ENCODE data around the gene PTPRD.

PTPRD gene

DNA sequence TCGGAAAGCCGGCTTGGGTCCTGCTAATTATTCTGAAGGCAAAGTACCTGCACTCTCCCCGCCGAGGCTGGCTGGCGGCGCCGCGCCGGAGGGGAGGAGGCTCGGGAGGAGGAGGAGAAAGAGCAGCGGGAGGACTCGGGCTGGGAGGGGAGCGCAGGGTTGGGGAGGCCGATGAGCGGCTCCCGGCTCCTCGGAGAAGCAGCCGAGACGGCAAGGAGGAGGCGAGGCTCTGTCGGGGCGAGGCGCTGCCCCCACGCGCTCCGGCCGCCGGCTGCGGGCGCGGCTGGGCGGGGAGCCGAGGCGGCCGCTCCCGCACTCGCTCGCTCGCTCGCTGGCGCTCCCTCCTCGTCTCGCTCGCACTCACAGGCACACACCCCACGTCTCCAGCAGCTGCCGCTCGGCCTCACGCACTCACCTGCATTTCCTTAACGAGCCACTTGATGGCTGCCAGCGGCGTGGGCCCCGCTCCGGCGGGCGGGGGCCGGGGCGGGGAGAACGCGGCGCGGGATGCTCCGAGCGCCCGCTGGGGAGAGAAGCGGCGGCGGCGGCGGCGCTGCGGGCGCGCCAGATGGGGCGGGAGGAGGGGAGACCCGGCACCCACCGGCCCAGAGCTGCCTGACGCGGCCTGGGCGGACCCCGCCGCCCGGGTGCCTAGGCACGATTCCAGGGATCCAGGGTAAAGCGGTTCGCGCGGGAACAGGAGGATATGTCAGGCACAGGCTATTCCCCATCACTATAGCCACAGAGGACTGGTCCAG is at the start of gene PTPRD:
Gene PTPRD, minus strand, starts transcription at position 362 of the 758 bp plus-strand sequence.
- DNase-seq: peak; percentile 30

DNA sequence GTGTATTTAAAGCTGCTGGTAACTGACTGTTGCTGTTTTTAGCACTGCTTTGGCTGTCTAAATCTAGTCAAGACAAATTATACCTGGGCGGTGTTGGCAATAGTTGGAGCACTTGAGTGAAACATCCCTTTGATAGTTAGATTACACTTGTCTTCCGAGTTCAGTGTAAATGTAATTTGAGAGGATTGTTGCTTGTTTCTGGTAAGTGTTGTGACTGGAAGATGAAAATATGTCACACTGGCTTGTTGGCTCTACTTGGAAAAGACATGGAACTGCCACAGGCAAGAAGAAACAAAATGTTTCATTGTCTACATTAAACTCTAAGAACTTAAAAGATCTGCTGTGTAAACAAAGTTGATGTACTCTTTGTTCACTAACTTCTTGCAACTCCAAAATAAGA is 49.2 kb upstream of the PTPRD start:
- DNase-seq: no peak

DNA sequence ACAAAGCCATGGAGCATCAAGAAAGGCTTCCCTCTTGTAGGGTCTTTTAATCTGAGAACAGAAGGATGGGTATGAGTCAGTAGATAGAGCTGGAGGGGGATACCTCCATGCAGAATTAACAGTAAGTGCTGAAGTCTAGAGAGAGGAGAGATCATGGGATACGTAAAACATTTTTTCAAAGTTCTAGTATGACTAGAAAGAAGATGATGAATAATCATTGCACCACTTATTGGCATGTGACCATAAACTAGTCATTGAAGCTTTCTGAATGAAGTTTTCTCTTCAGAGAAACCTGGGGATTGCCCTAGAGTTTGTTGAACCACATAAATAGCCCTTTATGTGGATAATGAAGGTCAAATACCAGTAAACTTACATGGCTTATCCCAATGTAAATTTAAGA is 48.6 kb upstream of the PTPRD start:
- no peak for DNase-seq

DNA sequence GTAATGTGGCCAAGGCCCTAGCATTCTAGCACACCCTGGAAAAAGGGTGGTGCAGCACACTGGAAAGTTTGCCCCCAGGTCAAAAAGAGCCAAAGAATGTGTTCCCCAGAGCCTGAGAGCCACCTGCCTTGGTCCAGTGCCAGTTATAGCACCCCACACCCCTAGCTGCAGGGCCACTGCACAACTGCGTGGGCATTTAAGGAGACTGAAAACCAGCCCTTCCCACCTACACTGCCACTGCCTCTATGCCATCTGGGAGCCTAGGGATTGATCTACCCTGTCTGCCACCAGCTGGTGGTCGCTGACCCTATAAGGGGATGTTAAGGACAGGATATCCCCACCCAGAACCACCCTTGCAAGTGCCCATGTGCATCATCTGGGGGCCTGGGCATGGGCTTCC is 38.2 kb upstream of the PTPRD start:
- DNase-seq: no peak

- no peak for DNase-seq
Measured at GRCh38 chr9:10649076-10649475, 36.3 kb upstream of the PTPRD start.

DNA sequence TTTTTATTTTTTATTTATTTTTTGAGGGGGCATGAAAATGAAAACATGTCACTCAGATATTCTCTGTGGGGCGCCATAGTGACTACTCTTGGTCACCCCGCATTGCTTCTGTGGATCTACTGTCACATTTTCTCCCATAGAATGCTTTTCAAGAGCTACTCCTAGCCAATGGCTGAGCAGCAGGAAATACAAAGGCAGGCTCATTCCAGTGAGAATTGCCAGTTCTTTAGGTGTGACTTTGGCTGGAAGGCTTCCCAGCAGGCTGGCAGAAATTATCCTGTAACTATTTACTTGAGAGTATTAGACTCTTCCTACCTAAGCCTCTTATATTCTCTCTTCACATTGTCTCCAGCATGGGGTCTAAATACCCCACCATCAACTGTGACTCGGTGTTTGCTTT is 21.0 kb upstream of the PTPRD start:
- no peak for DNase-seq

DNA sequence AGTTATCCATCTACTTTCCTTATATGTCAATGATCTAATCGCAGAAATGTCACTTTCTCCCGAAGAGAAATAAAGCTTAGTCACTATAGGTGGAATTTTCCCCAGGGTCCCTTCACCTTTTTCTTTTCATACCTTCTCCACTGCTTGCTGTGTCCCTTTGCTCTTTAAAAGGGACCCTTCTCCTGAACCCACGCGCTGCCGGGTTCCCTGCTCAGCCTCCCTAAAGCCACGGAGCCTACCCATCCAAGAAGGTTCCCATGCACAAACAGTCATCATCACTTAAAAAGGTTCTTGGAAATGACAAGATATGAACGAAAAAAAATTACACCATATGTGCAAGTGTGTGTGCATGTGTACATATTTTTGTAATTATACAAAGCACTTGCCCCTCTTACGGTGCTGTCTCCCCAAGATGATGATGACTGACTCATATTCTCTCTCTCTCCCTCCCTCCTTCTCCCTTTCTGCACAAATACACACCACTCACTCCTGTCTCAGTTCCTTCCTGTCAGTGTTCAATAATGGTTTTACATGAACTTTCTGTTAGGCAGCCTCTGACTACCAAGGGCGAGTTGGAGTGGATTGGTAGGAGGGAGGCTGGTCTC is 1.5 kb upstream of the PTPRD start:
- DNase-seq: no peak

DNA sequence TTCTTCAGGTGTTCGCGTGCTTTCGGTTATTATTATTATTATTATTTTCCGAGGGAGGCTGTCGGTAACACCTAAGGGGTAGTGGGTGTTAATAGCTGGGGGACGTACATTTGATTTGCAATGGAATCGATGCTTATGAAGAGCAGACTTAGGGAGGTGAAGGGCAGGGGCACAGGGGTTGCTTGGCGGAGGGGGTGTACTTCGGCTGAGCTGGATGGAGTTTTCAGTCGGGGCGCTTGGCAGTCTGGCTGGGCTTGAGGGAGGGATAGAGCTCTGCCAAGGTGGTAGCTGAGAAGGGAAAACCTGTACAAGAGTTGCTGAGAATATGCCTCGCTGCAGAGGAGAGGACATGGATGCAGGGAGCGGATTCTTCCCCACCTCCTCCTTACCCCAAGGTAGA is 617 bp upstream of the PTPRD start:
- DNase-seq: no peak

GRCh38 chr9:10605388-10605787 is 7.4 kb downstream of the PTPRD start:
- no peak for DNase-seq

- no peak for DNase-seq
Measured at GRCh38 chr9:10604927-10605326, 7.9 kb downstream of the PTPRD start.

DNA sequence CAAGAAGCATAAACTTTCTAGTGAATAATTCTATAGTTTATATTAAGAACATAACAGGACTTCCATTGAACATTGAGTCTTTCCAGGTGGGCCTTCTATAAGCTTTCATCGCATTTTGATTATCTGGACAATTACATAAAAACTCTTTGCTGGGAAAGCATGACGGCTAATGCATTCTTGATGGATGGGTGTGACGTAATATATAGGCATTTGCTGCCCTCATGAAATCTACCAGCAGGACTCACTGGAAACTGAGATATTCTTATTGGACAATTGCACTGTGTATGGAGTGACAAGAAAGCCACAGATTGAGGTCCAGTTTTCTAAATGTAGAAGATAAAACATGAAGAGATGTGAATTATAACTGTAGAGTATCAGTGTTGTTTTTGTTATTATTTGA is 15.0 kb downstream of the PTPRD start:
- no peak for DNase-seq

- no peak for DNase-seq
Measured at GRCh38 chr9:10594482-10594881, 18.3 kb downstream of the PTPRD start.

DNA sequence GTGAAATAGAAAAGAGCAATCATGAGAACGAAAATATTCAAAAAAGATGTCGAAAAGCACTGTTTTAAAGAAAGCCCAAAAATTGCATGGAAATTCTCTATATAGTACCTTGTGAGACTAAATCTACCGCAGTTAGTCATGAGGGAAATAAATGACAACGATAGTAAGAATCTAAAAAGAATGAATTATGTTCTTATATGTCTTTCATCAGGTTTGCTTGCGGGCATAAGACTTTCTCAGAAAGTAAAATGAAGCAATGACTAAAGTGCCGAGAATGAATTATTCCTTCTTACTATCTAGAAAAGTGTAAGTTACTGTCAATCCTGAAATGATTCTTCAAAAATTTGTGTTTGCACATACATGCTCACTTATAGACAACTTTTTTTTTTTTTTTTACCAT is 26.4 kb downstream of the PTPRD start:
- no peak for DNase-seq

GRCh38 chr9:10571699-10572098 is 41.1 kb downstream of the PTPRD start:
- no peak for DNase-seq

GRCh38 chr9:10566848-10567247 is 46.0 kb downstream of the PTPRD start:
- DNase-seq: no peak

DNA sequence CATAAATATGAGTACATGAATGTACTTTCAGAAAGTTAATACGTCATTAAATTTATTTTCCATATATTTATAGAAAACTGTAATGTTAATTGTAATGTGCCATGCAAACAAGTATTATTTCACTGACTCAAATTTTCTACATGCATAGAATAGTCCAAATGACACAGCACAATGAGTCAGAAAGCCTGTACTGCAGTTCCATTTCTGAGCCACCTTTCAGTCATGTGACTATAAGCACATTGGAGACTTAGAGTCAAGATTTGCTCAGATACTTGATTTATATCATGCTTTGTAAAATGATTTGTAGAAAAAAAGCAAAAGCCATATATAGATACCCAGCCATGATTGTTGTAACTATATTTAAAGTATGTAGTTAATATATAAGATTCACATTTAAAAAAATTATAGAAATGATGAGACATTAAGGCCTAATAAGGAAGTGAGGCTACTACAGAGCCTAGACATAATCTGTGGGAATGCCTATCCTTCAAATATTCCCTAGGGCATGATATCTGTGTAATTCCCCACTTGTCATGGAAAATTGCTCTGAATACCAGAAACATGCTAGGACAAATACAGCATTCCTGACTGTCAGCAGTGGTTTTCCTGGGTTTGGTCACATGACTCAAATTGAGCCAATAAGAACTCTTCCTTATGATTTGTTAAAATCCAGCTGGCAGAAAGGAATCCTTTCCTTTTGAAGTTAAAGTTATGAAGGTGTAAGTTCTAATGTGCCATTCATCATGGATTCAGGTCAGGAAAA is 50.0 kb downstream of the PTPRD start:
- DNase-seq: no peak

- DNase-seq: no peak
Measured at GRCh38 chr9:10548348-10548747, 64.5 kb downstream of the PTPRD start.

DNA sequence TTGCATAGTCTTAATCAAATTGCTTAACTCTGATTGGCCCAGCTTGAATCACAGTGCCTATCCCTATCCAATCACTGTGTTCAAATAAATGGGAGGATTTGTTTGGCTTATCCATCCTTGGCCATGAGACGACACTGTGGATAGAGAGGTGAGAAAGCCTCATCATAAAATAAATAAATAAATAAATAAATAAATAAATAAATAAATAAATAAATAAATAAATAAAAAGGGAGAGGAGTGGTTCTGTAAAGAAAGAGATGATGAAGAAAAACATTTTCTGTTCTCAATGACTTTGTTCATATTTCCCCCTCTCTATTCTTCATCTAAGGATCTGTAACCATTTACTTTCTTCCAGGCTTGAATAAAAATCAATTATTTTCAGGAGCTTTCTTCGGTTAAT is 74.7 kb downstream of the PTPRD start:
- no peak for DNase-seq

GRCh38 chr9:10534850-10535249 is 78.0 kb downstream of the PTPRD start:
- no peak for DNase-seq

- no peak for DNase-seq
Measured at GRCh38 chr9:10525972-10526371, 86.8 kb downstream of the PTPRD start.

DNA sequence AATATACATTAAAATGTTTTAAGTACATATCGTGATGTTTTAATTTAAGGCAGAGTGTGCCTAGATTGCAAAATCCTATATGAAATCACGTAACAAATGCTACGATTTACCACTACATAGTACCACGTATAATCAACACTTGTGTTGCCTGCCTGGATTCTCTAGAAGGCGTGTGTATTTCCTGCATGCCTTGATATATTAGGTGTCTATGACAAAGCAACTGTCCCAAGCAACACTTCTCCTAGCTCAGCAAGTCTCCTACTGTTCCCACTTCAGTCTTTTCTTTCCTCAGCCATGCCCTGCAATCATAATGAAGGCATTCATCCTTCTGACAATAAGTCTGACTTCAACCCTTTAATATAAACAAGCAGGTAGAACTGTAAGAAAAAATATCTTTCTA is 89.6 kb downstream of the PTPRD start:
- DNase-seq: no peak

GRCh38 chr9:10512144-10512543 is 100.7 kb downstream of the PTPRD start:
- no peak for DNase-seq

GRCh38 chr9:10488937-10489336 is 123.9 kb downstream of the PTPRD start:
- no peak for DNase-seq

DNA sequence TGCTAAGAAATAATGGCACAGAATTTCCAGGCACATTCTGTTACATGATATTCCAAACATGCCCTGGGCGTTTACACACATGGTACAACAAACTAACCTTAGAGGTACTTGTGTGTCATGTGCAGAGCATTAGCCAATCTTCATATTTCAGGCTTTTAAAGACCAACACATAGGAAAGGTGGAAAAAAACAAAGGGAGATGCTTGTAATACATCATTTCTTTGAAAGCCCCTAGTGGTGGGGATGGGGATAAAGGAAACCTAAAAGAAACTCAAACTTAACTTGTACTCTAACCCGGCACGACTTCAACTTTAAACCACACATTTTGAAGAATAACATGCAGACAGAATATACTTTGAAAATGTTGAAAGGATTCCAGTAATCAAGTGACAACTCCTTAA is 133.6 kb downstream of the PTPRD start:
- no peak for DNase-seq

Data from NCI-H2029 (cell line).